ENCODE measurements around the gene PRKG1. TPM values are rescaled to one million over a fixed set of nuclear protein-coding genes. Genes with fewer than 3 reads are reported as not detected.
A peak's percentile ranks its signal among the peaks of the same experiment; 100 is the strongest.

Gene PRKG1
- total and polyA plus RNA-seq, 2 experiments from 2014 or later, result 10.7 to 21.8 TPM

- peak overlapping the region; percentile 72 for H3K9ac ChIP-seq
- H3K27ac ChIP-seq, result peak overlapping the region; percentile 42
- H3K36me3 ChIP-seq (ENCODE audit: low read depth), result no peaks in the 10 kb centered on the region
- peak overlapping the region; percentile 83 for H3K4me3 ChIP-seq
- TF ChIP-seq EZH2 (IDR thresholded peaks at IDR 0.05; ENCODE audit: insufficient read depth, poor library complexity, severe bottlenecking) (no peak), EZH2phosphoT487 (IDR thresholded peaks at IDR 0.05; ENCODE audit: insufficient read depth, low read depth) (no peak)
- peak; percentile 66 for DNase-seq
- H3K79me2 ChIP-seq (ENCODE audit: insufficient read depth), result peaks cover 31% of the 10 kb centered on the region
- in situ Hi-C loops (cut with MboI), result loop anchor here (25.0 kb wide), 1 partner anchor 889 kb away; no protein-coding TSS in a partner anchor
- no peaks in the 10 kb centered on the region for H3F3A ChIP-seq (ENCODE audit: insufficient read depth)
- no peaks in the 10 kb centered on the region for H3K9me3 ChIP-seq (ENCODE audit: low read depth)
- 3% methylated on average over 32 to 45 of the region's 50 CpGs for WGBS, 2 experiments (ENCODE audit: low coverage in 1 of 2, low lambda C conversion rate in 2 of 2, missing lambda C conversion rate in 2 of 2)
- H2AFZ ChIP-seq, result peak overlapping the region; percentile 81
- peak overlapping the region; percentile 93 for H3K4me2 ChIP-seq (ENCODE audit: unreplicated experiment)
- H3K27me3 ChIP-seq (replicated peaks; ENCODE audit: insufficient read depth), result no peaks in the 10 kb centered on the region
- H4K20me1 ChIP-seq (ENCODE audit: insufficient read depth), result no peaks in the 10 kb centered on the region
- H3K4me1 ChIP-seq (ENCODE audit: insufficient read depth), result peaks cover 15% of the 10 kb centered on the region
- H3K9me2 ChIP-seq (ENCODE audit: insufficient read depth), result no peaks in the 10 kb centered on the region
Measured at GRCh38 chr10:51073453-51074237, 642 bp upstream of the PRKG1 start.

DNA sequence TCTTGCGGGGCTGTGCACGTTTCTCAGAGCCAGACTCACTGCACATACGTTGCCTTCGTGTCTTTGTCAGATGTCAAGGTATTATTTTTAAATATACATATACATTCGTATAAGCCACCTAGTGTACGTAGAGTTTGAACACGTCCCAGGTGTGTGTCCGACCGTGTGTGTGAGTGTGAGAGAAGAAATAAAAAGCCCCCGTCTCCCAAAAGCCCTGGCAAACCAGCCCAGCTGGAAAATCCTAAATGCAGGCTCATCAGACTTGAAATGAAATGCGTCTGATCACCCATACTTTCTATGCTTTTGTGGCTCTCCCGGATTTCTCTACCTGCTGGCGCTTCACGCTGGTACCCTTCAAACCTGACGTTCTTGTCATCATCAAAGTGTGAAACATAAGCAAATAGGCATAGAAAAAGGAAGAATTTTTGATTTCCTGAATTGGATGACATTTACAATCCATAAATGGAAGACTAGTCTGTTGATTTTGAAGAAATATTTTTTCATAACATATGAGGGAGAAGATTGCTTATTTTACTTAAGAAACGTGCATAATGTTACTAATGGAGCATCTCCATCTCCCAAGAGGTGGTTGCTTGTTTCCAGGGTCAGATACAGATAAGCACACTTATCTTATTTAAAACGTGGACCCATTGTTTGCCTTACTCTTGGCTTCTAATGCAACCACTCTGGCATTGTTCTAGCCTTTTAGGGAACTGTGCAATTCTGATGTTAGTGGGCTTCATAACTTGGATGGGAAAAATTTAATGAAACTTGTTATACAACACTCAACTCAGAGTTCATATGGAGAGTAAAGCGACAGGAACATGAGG lies 971 bp downstream of the PRKG1 start:
- Histone ChIP-seq H3K9ac (peak overlapping the region; percentile 72), H3K4me3 (peak overlapping the region; percentile 83), H3F3A (ENCODE audit: insufficient read depth) (no peaks in the 10 kb centered on the region), H3K4me2 (ENCODE audit: unreplicated experiment) (peak overlapping the region; percentile 93), H3K9me3 (ENCODE audit: low read depth) (no peaks in the 10 kb centered on the region), H3K79me2 (ENCODE audit: insufficient read depth) (peaks cover 36% of the 10 kb centered on the region), H3K27me3 (replicated peaks; ENCODE audit: insufficient read depth) (no peaks in the 10 kb centered on the region), H3K36me3 (ENCODE audit: low read depth) (no peaks in the 10 kb centered on the region), H3K4me1 (ENCODE audit: insufficient read depth) (peaks cover 15% of the 10 kb centered on the region), H3K27ac (peak overlapping the region; percentile 42), H2AFZ (peak overlapping the region; percentile 81), H4K20me1 (ENCODE audit: insufficient read depth) (no peaks in the 10 kb centered on the region), H3K9me2 (ENCODE audit: insufficient read depth) (no peaks in the 10 kb centered on the region)
- in situ Hi-C loops (cut with MboI), result no loop called here
- DNase-seq, result peak; percentile 23
- TF ChIP-seq EZH2 (IDR thresholded peaks at IDR 0.05; ENCODE audit: insufficient read depth, poor library complexity, severe bottlenecking) (no peak), EZH2phosphoT487 (IDR thresholded peaks at IDR 0.05; ENCODE audit: insufficient read depth, low read depth) (no peak)
- WGBS, 2 experiments (ENCODE audit: low coverage in 1 of 2, low lambda C conversion rate in 2 of 2, missing lambda C conversion rate in 2 of 2), result 14 to 17% methylated on average over 18 of the region's 18 CpGs

- peaks cover 15% of the 10 kb centered on the region for H3K4me1 ChIP-seq (ENCODE audit: insufficient read depth)
- DNase-seq, result no peak
- in situ Hi-C loops (cut with MboI), result no loop called here
- H3F3A ChIP-seq (ENCODE audit: insufficient read depth), result no peaks in the 10 kb centered on the region
- H3K4me2 ChIP-seq (ENCODE audit: unreplicated experiment), result no peak overlapping the region
- H3K9me3 ChIP-seq (ENCODE audit: low read depth), result no peaks in the 10 kb centered on the region
- no peaks in the 10 kb centered on the region for H4K20me1 ChIP-seq (ENCODE audit: insufficient read depth)
- H3K36me3 ChIP-seq (ENCODE audit: low read depth), result no peaks in the 10 kb centered on the region
- 55 to 60% methylated on average over 6 of the region's 6 CpGs for WGBS, 2 experiments (ENCODE audit: low coverage in 1 of 2, low lambda C conversion rate in 2 of 2, missing lambda C conversion rate in 2 of 2)
- peaks cover 36% of the 10 kb centered on the region for H3K79me2 ChIP-seq (ENCODE audit: insufficient read depth)
- H2AFZ ChIP-seq, result no peak overlapping the region
- no peaks in the 10 kb centered on the region for H3K9me2 ChIP-seq (ENCODE audit: insufficient read depth)
- no peaks in the 10 kb centered on the region for H3K27me3 ChIP-seq (replicated peaks; ENCODE audit: insufficient read depth)
- H3K4me3 ChIP-seq, result no peak overlapping the region
- TF ChIP-seq EZH2phosphoT487 (IDR thresholded peaks at IDR 0.05; ENCODE audit: insufficient read depth, low read depth) (no peak), EZH2 (IDR thresholded peaks at IDR 0.05; ENCODE audit: insufficient read depth, poor library complexity, severe bottlenecking) (no peak)
- no peak overlapping the region for H3K27ac ChIP-seq
- H3K9ac ChIP-seq, result no peak overlapping the region
Measured at GRCh38 chr10:51075873-51076229, 1.6 kb downstream of the PRKG1 start.

DNA sequence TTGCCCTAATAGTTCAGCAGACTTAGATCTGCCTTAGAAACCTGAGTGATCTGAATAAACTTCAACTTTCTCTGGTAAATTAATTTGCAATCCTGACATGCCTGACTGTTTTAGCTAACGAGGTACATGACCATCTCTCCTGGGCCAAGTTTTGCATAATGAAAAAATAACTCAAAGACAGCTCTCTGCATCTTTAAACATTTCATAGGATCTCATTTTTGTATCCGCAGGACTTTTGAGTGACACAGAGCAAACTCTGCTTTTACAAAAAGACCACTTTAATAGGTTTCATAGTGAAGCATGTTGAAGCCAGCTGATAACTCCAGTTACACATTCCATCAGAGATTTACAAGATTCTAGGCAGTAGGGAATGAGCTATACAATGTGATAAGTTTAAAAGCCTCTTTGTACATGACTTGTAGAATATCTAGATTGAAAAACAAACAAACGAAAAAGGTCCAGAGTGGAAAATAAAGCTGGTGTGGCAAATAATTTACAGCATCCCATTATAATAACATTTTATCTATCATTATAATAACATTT lies 2.1 kb downstream of the PRKG1 start:
- TF ChIP-seq EZH2phosphoT487 (IDR thresholded peaks at IDR 0.05; ENCODE audit: insufficient read depth, low read depth), result no peak
- TF ChIP-seq EZH2 (IDR thresholded peaks at IDR 0.05; ENCODE audit: insufficient read depth, poor library complexity, severe bottlenecking), result no peak
- no peak overlapping the region for H3K9ac ChIP-seq
- 81 to 88% methylated on average over 3 of the region's 3 CpGs for WGBS, 2 experiments (ENCODE audit: low coverage in 1 of 2, low lambda C conversion rate in 2 of 2, missing lambda C conversion rate in 2 of 2)
- H3K4me3 ChIP-seq, result no peak overlapping the region
- no peaks in the 10 kb centered on the region for H4K20me1 ChIP-seq (ENCODE audit: insufficient read depth)
- no peak overlapping the region for H2AFZ ChIP-seq
- no peak overlapping the region for H3K27ac ChIP-seq
- H3K9me2 ChIP-seq (ENCODE audit: insufficient read depth), result no peaks in the 10 kb centered on the region
- no peak for DNase-seq
- H3K36me3 ChIP-seq (ENCODE audit: low read depth), result no peaks in the 10 kb centered on the region
- H3F3A ChIP-seq (ENCODE audit: insufficient read depth), result no peaks in the 10 kb centered on the region
- peaks cover 36% of the 10 kb centered on the region for H3K79me2 ChIP-seq (ENCODE audit: insufficient read depth)
- H3K9me3 ChIP-seq (ENCODE audit: low read depth), result no peaks in the 10 kb centered on the region
- in situ Hi-C loops (cut with MboI), result no loop called here
- no peak overlapping the region for H3K4me2 ChIP-seq (ENCODE audit: unreplicated experiment)
- peaks cover 15% of the 10 kb centered on the region for H3K4me1 ChIP-seq (ENCODE audit: insufficient read depth)
- H3K27me3 ChIP-seq (replicated peaks; ENCODE audit: insufficient read depth), result no peaks in the 10 kb centered on the region

All from GM23248 (cell line).